T-cell (primary cell): ENCODE measurements around the gene CDH11. TPM values are rescaled to one million over a fixed set of nuclear protein-coding genes. Genes with fewer than 3 reads are reported as not detected.

Experiments
- ATAC-seq, 4 experiments: fragments of 200-7000 bp in 3 of 4; fragments of 150-1000 bp in 1 of 4; cut with Tn5 transposase; replicated peaks in 1 of 4; 1 replicate in 3 of 4; 2 replicates in 1 of 4; pipeline ENCODE4 v1.10.0; 2021; ENCODE audit warnings: moderate library complexity in 3 of 4, mild to moderate bottlenecking in 2 of 4, moderate number of reproducible peaks in 1 of 4
- CTCF ChIA-PET, 2 donors: fragments of 300-600 bp; sonication (Branson Sonifier 250); formaldehyde crosslinking; loops; one replicate each; lab custom pipeline; 2022; ENCODE audit warnings: antibody characterized with exemption in 2 of 2; lab: Charles Lee
- POLR2A ChIA-PET, 2 donors: fragments of 300-600 bp; sonication (Branson Sonifier 250); formaldehyde crosslinking; loops; one replicate each; lab custom pipeline; 2022; ENCODE audit warnings: antibody characterized with exemption in 2 of 2; lab: Charles Lee
- DNase-seq, 35 experiments: peaks; one replicate each; pipeline versions ENCODE4 v3.0.0 to v3.0.0-alpha.2; 2013 to 2023
- H3K27ac ChIP-seq: one replicate; pipeline ENCODE4 v1.5.1; 2013; ENCODE audit warnings: low read length
- H3K27me3 ChIP-seq, 2 experiments: replicated peaks in 1 of 2; 1 replicate in 1 of 2; 2 replicates in 1 of 2; pipeline versions ENCODE4 v1.6.1 to v1.7.0; 2013; ENCODE audit warnings: low read length in 1 of 2, mixed read lengths in 1 of 2; ENCODE audit not compliant: control insufficient read depth in 2 of 2, insufficient read depth in 2 of 2; ENCODE audit errors: extremely low read depth in 1 of 2
- H3K36me3 ChIP-seq, 2 donors: 1 replicate in 1 of 2; 2 replicates in 1 of 2; pipeline versions ENCODE4 v1.6.1 to v1.7.0; 2013; ENCODE audit warnings: low read length in 1 of 2; ENCODE audit not compliant: control insufficient read depth in 2 of 2, insufficient read depth in 1 of 2; ENCODE audit errors: extremely low read depth in 1 of 2
- H3K4me1 ChIP-seq, 2 experiments: 1 replicate in 1 of 2; 2 replicates in 1 of 2; pipeline versions ENCODE4 v1.6.1 to v1.7.0; 2013; ENCODE audit warnings: low read length in 2 of 2, mixed read lengths in 1 of 2; ENCODE audit not compliant: insufficient read depth in 2 of 2, control insufficient read depth in 1 of 2; ENCODE audit errors: extremely low read depth in 1 of 2
- H3K4me3 ChIP-seq, 2 donors: 1 replicate in 1 of 2; 2 replicates in 1 of 2; pipeline versions ENCODE4 v1.5.1 to v1.7.0; 2013; ENCODE audit warnings: mild to moderate bottlenecking in 2 of 2, low read length in 1 of 2, moderate library complexity in 1 of 2; ENCODE audit not compliant: control insufficient read depth in 1 of 2; ENCODE audit errors: extremely low read depth in 1 of 2
- H3K9me3 ChIP-seq: 2 replicates; pipeline ENCODE4 v1.7.0; 2013
- H3K27ac Mint-ChIP-seq, 2 donors: one replicate each; pipeline ENCODE4 v1.8.0; 2020 to 2021; ENCODE audit warnings: mild to moderate bottlenecking in 2 of 2, mixed read lengths in 2 of 2
- H3K27me3 Mint-ChIP-seq, 2 donors: one replicate each; pipeline ENCODE4 v1.8.0; 2021 to 2022; ENCODE audit warnings: mixed read lengths in 2 of 2
- H3K36me3 Mint-ChIP-seq: one replicate; pipeline ENCODE4 v1.8.0; 2021; ENCODE audit warnings: mixed read lengths
- H3K4me1 Mint-ChIP-seq, 3 donors: one replicate each; pipeline ENCODE4 v1.8.0; 2020 to 2022; ENCODE audit warnings: mixed read lengths in 3 of 3, mild to moderate bottlenecking in 1 of 3
- H3K4me3 Mint-ChIP-seq, 3 donors: one replicate each; pipeline ENCODE4 v1.8.0; 2020 to 2022; ENCODE audit warnings: mild to moderate bottlenecking in 3 of 3, mixed read lengths in 3 of 3, moderate library complexity in 3 of 3
- H3K9me3 Mint-ChIP-seq, 3 donors: one replicate each; pipeline ENCODE4 v1.8.0; 2020 to 2022; ENCODE audit warnings: mixed read lengths in 3 of 3
- WGBS: methylation state at CpG from one replicate; pipeline ENCODE4 v1.1.5; 2013; ENCODE audit warnings: missing lambda C conversion rate; ENCODE audit not compliant: insufficient coverage; 5-methylcytosine and 5-hydroxymethylcytosine counted together
- total RNA-seq, 35 experiments: library from RNA in 6 of 35; stranded (reverse) in 6 of 35; fragments of 120-200 nt in 1 of 35; gene quantifications; one replicate each; pipeline versions ENCODE4 v1.2.1 to v1.2.4 and lab custom pipeline; 2013 to 2026

Gene CDH11
- total RNA-seq, 5 donors from 2014 or later (not counting 1 experiment from before 2014, with no cell fraction given), result 0.10 to 1.1 (median 0.53) TPM; not detected in 2

- POLR2A ChIA-PET, result no interaction called here
- no peaks in the 10 kb centered on the region for H3K4me1 ChIP-seq
- Mint-ChIP-seq H3K27ac (no peak overlapping the region), H3K4me1 (no peaks in the 10 kb centered on the region), H3K36me3 (no peaks in the 10 kb centered on the region), H3K4me3 (no peak overlapping the region), H3K9me3 (peaks cover under 1 to 17% (median 3%) of the 10 kb centered on the region in 3 donors), H3K27me3 (no peaks in the 10 kb centered on the region)
- CTCF ChIA-PET, result no interaction called here
- DNase-seq (no peak), ATAC-seq (no peak)
- no peaks in the 10 kb centered on the region for H3K36me3 ChIP-seq
- H3K27me3 ChIP-seq, result no peaks in the 10 kb centered on the region
- no peak overlapping the region for H3K27ac ChIP-seq
- H3K4me3 ChIP-seq, result no peak overlapping the region
- H3K9me3 ChIP-seq, result no peaks in the 10 kb centered on the region
- 100% methylated on average over 2 of the region's 2 CpGs for WGBS
Observed at GRCh38 chr16:65079549-65079948, 42.3 kb downstream of the CDH11 start.

DNA sequence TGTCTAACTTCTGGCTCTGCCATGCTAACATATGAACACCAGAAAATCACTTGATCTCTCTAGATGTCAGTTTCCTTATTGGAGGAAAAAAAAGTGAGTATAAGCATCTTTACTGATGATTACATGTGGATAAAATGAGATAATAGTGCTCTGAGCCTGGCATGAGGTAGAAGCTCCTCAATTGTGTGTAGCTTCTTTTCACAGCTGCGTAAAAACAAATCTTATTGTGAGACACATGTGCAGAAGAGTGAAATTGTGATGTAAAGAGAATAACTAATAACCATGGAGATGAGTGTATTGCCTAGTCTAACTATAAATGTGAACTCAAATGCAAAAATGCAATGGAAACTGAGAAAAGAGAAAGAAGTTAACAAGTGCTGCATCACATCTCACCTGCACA is 44.7 kb downstream of the CDH11 start:
- Histone ChIP-seq H3K4me3 (no peak overlapping the region), H3K27ac (no peak overlapping the region), H3K4me1 (no peaks in the 10 kb centered on the region), H3K9me3 (no peaks in the 10 kb centered on the region), H3K36me3 (no peaks in the 10 kb centered on the region), H3K27me3 (no peaks in the 10 kb centered on the region)
- POLR2A ChIA-PET, result no interaction called here
- CTCF ChIA-PET, result no interaction called here
- no peak for ATAC-seq
- Mint-ChIP-seq H3K27ac (no peak overlapping the region), H3K9me3 (peaks cover 3 to 19% (median 4%) of the 10 kb centered on the region in 3 donors), H3K27me3 (no peaks in the 10 kb centered on the region), H3K36me3 (no peaks in the 10 kb centered on the region), H3K4me3 (no peak overlapping the region), H3K4me1 (no peaks in the 10 kb centered on the region)
- no peak for DNase-seq
- 100% methylated on average over 1 of the region's 1 CpG for WGBS

DNA sequence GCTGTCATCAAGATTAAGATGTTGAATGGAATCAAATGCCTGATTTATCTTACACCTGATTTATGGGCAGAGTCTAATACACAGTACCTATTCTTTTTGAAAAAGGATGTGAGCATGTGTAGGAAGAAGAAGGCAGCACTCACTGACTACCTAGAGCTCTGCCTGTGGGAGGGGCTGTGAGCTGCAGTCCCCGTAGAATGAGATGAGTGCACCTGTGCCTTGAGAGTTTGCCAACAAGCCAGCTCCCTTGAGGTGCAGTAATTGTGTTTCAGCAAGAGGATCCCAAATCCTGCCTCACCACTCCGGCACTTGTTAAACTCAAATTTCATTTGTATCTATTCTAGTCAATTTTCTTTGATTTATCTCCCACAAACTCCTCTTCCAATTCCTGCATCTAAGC is 46.0 kb downstream of the CDH11 start:
- Histone ChIP-seq H3K27me3 (no peaks in the 10 kb centered on the region), H3K4me1 (no peaks in the 10 kb centered on the region), H3K4me3 (no peak overlapping the region), H3K9me3 (no peaks in the 10 kb centered on the region), H3K36me3 (no peaks in the 10 kb centered on the region), H3K27ac (no peak overlapping the region)
- Mint-ChIP-seq H3K4me3 (no peak overlapping the region), H3K4me1 (no peaks in the 10 kb centered on the region), H3K27me3 (no peaks in the 10 kb centered on the region), H3K9me3 (peaks cover 5 to 19% (median 9%) of the 10 kb centered on the region in 3 donors), H3K27ac (no peak overlapping the region), H3K36me3 (no peaks in the 10 kb centered on the region)
- WGBS, result 93% methylated on average over 2 of the region's 2 CpGs
- CTCF ChIA-PET, result no interaction called here
- POLR2A ChIA-PET, result no interaction called here
- ATAC-seq, result no peak
- no peak for DNase-seq

DNA sequence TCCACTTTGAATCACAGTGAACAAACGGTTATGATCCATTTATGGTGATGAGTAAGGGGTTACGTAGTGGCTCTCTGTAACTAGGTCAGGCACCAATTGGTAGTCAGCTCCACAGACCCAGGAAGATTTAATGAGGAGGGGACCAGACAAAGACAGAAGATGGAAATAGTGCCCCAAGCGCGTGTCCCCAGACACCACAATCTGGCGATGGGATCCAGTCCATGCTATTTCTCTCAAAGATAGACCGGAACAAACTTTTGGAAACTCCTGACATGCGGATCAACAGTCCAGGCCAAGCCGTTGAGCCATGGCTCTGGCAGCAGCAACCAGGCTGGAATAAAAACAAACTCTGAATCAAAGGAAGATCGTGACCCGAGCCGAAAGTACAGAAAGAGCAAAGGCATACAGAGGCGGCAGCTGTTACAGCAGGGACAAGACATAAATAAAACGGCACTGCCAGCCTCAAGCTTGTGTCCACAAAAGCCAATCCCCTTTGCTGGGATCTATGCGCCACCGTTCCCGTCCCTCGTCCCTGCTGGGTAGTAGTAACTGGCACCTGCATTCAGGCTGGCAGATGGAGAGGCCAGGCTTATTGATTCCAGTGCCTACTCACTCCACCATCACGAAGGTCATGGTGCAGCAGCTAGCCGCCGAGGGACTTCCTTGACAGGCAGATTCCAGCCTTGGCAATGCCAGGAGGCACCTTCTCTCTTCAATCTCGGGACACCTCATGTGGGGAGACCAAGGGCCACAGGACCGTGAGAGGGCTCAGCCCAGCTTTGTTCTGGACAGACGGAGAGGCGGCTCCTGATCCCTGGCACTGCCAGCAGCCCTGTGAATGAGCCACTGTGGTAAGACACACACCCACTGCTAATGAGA is 50.2 kb downstream of the CDH11 start:
- Histone ChIP-seq H3K4me3 (no peak overlapping the region), H3K4me1 (no peaks in the 10 kb centered on the region), H3K27ac (no peak overlapping the region), H3K36me3 (no peaks in the 10 kb centered on the region), H3K9me3 (no peaks in the 10 kb centered on the region), H3K27me3 (no peaks in the 10 kb centered on the region)
- H3K4me1 Mint-ChIP-seq, result no peaks in the 10 kb centered on the region
- ChIA-PET CTCF (no interaction called here), POLR2A (no interaction called here)
- ATAC-seq, result no peak
- H3K36me3 Mint-ChIP-seq, result no peaks in the 10 kb centered on the region
- H3K27me3 Mint-ChIP-seq, result no peaks in the 10 kb centered on the region
- H3K27ac Mint-ChIP-seq, result no peak overlapping the region
- H3K9me3 Mint-ChIP-seq, result peaks cover 9 to 18% (median 12%) of the 10 kb centered on the region in 3 donors
- 85% methylated on average over 21 of the region's 24 CpGs for WGBS
- no peak for DNase-seq
- H3K4me3 Mint-ChIP-seq, result no peak overlapping the region

GRCh38 chr16:65070831-65071432 is 50.9 kb downstream of the CDH11 start:
- peaks cover 12 to 18% (median 15%) of the 10 kb centered on the region in 3 donors for H3K9me3 Mint-ChIP-seq
- H3K36me3 ChIP-seq, result no peaks in the 10 kb centered on the region
- ATAC-seq (no peak), DNase-seq (no peak)
- no peaks in the 10 kb centered on the region for H3K9me3 ChIP-seq
- no peaks in the 10 kb centered on the region for H3K4me1 Mint-ChIP-seq
- H3K27ac Mint-ChIP-seq, result no peak overlapping the region
- no peak overlapping the region for H3K4me3 ChIP-seq
- no peaks in the 10 kb centered on the region for H3K27me3 Mint-ChIP-seq
- no peak overlapping the region for H3K27ac ChIP-seq
- ChIA-PET POLR2A (no interaction called here), CTCF (no interaction called here)
- 75% methylated on average over 5 of the region's 12 CpGs for WGBS
- H3K4me1 ChIP-seq, result no peaks in the 10 kb centered on the region
- H3K36me3 Mint-ChIP-seq, result no peaks in the 10 kb centered on the region
- H3K4me3 Mint-ChIP-seq, result no peak overlapping the region
- H3K27me3 ChIP-seq, result no peaks in the 10 kb centered on the region

- 71% methylated on average over 1 of the region's 2 CpGs for WGBS
- peaks cover 11 to 18% (median 14%) of the 10 kb centered on the region in 3 donors for H3K9me3 Mint-ChIP-seq
- no peak overlapping the region for H3K4me3 ChIP-seq
- no peak overlapping the region for H3K27ac ChIP-seq
- no peaks in the 10 kb centered on the region for H3K4me1 Mint-ChIP-seq
- H3K4me3 Mint-ChIP-seq, result no peak overlapping the region
- POLR2A ChIA-PET, result no interaction called here
- no peaks in the 10 kb centered on the region for H3K27me3 Mint-ChIP-seq
- H3K4me1 ChIP-seq, result no peaks in the 10 kb centered on the region
- no peaks in the 10 kb centered on the region for H3K27me3 ChIP-seq
- ATAC-seq, result no peak
- no peaks in the 10 kb centered on the region for H3K9me3 ChIP-seq
- no peaks in the 10 kb centered on the region for H3K36me3 Mint-ChIP-seq
- no peak overlapping the region for H3K27ac Mint-ChIP-seq
- no peaks in the 10 kb centered on the region for H3K36me3 ChIP-seq
- no peak for DNase-seq
- CTCF ChIA-PET, result no interaction called here
Observed at GRCh38 chr16:65069766-65070165, 52.1 kb downstream of the CDH11 start.
